T-helper 1 cell treated with Interleukin-12 subunit alpha and Interleukin-12 subunit beta and Interleukin-4 antibody, amounts not matched to agents 30 μg/mL and 1 μg/mL, for 36 hours (primary cell): ENCODE data around the gene COMT.

Experiments used
- H3K27ac Mint-ChIP-seq: one replicate; pipeline ENCODE4 v1.8.0; 2021; ENCODE audit warnings: mild to moderate bottlenecking, mixed read lengths
- H3K27me3 Mint-ChIP-seq: one replicate; pipeline ENCODE4 v1.8.0; 2021; ENCODE audit warnings: low read depth, mixed read lengths
- H3K36me3 Mint-ChIP-seq: one replicate; pipeline ENCODE4 v1.8.0; 2021; ENCODE audit warnings: low read depth, mixed read lengths
- H3K4me1 Mint-ChIP-seq: one replicate; pipeline ENCODE4 v1.8.0; 2021; ENCODE audit warnings: low read depth, mixed read lengths
- H3K4me3 Mint-ChIP-seq: one replicate; pipeline ENCODE4 v1.8.0; 2021; ENCODE audit warnings: mild to moderate bottlenecking, moderate library complexity, mixed read lengths
- H3K9me3 Mint-ChIP-seq: one replicate; pipeline ENCODE4 v1.8.0; 2021; ENCODE audit warnings: mixed read lengths

The COMT gene

DNA sequence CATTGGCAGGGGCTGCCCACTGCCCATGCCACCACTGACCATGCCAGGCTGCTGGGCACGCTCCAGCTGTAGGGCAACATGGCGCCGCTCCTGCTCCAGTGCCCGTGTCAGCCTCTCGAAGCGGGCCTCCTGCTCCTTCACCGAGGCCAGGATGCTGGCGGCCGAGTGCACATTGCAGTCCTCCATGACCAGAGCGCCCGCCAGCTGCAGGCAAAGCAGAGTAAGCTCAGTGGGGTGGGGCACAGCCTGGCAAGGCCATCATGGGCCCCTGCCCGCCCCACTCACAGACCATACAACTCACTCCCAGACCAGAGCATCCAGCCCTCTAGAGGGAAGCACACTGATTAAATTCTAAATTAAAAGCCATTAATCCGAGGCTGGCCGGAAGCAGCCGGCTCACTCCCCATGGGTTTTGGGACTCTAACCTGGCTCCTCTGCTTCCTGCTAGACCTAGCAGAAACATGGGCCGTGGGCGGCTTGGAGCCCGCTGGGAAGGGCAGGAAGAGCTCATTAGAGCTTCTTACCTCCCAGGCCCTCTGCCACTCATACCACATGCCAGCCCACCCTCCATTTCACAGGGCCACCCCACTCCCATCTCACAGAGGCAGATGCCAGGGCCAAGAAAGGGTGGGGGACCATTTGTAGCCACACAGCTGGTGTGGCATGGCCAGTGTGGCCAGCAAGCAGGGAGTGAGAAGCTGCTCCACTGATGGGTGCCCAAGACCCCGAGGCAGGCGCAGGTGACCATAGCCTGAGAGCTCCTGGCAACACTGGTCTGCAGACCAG, 49.2 kb downstream of the COMT start:
- Mint-ChIP-seq H3K4me1 (no peaks in the 10 kb centered on the region), H3K27me3 (no peaks in the 10 kb centered on the region), H3K4me3 (no peak overlapping the region), H3K9me3 (no peaks in the 10 kb centered on the region), H3K27ac (no peak overlapping the region), H3K36me3 (no peaks in the 10 kb centered on the region)

DNA sequence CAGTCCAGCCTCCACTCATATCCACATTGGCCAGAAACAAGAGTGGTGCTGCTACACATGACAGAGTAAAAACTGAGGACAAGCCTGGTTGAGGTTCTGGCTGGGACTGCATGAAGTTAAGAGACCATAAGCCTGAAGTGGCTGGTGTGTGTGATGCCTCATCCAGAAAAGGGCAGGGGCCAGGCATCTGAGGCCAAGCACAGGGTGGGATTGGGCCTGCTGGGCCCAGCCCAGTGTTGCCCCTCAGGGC, 49.7 kb downstream of the COMT start:
- H3K27ac Mint-ChIP-seq = no peak overlapping the region
- no peaks in the 10 kb centered on the region for H3K9me3 Mint-ChIP-seq
- H3K36me3 Mint-ChIP-seq = no peaks in the 10 kb centered on the region
- H3K4me3 Mint-ChIP-seq = no peak overlapping the region
- no peaks in the 10 kb centered on the region for H3K27me3 Mint-ChIP-seq
- H3K4me1 Mint-ChIP-seq = no peaks in the 10 kb centered on the region

DNA sequence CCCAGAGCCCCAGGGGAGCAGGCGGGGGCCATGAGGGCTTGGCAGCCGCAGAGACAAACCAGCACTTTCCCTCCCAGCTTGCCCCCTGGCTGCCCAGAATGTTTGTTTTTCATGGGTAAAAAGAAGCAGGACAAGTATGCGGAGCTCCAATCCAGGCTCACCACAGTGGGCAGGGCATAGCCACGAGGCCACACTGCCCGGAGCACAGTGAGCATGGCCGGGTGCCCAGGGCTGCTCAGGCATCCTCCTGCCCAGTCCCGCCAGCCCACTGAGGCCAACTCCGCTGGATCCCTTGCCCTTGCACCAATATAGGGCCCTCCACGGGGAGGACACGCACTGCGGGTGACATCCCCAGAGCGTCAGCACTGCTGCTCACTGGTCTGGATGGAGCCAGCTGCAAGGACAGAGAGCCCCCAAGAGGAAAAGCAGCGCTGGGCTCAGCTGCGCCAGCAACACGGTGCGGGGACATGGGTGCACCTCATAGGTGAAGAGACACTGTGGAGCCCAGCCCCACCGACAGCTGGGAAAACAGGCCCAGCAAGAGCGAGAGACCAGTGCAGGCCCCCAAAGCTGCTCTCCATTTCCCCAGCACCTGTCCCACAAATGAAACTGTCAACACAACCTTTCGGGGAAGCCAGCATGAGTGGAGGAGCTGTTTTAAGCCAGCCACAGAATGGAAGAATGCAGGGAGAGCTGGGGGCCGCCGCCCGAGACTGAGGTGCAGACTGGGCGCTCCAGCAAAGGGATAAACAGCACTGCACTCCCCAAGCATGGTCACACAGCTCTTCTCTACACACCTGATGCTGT, 50.3 kb downstream of the COMT start:
- no peak overlapping the region for H3K27ac Mint-ChIP-seq
- H3K9me3 Mint-ChIP-seq = no peaks in the 10 kb centered on the region
- H3K36me3 Mint-ChIP-seq = no peaks in the 10 kb centered on the region
- H3K4me1 Mint-ChIP-seq = no peaks in the 10 kb centered on the region
- H3K4me3 Mint-ChIP-seq = no peak overlapping the region
- no peaks in the 10 kb centered on the region for H3K27me3 Mint-ChIP-seq

DNA sequence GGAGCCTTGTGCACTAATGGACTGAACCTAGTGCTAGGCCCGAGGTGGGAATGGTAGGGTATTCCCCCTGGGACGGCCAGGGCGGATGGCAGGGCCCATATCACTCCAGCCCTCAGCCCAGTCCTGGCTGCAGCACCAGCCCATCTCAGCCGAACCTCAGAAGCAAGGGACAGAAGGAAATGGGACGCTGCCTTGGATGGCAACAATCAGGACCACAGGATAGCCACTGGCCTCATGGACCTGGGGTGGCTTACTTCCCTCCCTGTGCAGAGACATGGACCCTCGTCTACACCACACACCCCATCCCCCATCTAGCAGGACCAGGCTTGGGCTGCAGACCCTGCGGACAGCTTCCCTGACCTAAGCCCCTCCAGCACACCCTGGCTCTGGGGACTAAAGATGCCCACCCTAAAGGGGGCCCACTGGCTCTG, 50.9 kb downstream of the COMT start:
- Mint-ChIP-seq H3K27me3 (no peaks in the 10 kb centered on the region), H3K4me3 (no peak overlapping the region), H3K4me1 (no peaks in the 10 kb centered on the region), H3K9me3 (no peaks in the 10 kb centered on the region), H3K36me3 (no peaks in the 10 kb centered on the region), H3K27ac (no peak overlapping the region)

DNA sequence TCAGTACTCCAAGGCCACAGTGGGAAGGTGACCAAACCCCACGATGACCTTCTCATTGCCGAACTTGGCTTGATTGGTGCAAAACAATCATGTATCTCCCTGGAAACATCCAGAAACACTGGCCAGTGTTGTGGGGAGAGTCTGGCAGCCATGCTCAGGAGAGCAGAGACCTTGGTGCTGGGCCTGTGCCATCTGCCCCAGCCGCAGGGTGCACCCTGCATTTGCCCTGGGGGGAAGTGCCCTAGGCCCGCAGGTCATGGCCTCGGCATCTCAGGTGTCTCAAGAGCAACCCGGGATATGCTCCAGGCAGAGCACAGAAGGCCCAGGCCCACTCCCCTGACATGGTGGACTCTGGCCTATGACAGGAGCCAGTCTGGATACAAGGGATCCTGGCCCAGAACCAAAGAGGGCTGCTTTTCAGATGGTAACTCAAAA, 51.4 kb downstream of the COMT start:
- H3K27ac Mint-ChIP-seq = no peak overlapping the region
- H3K4me1 Mint-ChIP-seq = no peaks in the 10 kb centered on the region
- H3K9me3 Mint-ChIP-seq = no peaks in the 10 kb centered on the region
- H3K27me3 Mint-ChIP-seq = no peaks in the 10 kb centered on the region
- H3K36me3 Mint-ChIP-seq = no peaks in the 10 kb centered on the region
- H3K4me3 Mint-ChIP-seq = no peak overlapping the region

DNA sequence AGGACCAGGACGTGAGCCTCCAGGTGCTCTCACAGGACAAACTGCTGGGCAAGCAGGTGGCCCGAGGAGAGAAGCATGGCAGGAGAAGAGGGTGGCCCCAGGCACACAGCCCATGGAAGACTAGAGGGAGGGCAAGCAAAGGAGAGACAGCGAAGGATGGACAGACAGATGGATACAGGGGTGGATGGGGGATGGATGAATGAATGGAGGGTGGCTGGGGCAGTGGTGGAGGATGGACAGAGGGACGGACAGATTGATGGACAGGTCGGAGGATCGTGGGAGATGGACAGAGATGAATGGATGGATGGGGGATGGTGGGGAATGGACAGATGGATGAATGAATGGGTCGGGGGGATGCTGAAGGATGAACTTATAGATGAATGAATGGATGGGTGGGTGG, 52.4 kb downstream of the COMT start:
- Mint-ChIP-seq H3K4me1 (no peaks in the 10 kb centered on the region), H3K36me3 (no peaks in the 10 kb centered on the region), H3K27me3 (no peaks in the 10 kb centered on the region), H3K9me3 (no peaks in the 10 kb centered on the region), H3K4me3 (no peak overlapping the region), H3K27ac (no peak overlapping the region)

DNA sequence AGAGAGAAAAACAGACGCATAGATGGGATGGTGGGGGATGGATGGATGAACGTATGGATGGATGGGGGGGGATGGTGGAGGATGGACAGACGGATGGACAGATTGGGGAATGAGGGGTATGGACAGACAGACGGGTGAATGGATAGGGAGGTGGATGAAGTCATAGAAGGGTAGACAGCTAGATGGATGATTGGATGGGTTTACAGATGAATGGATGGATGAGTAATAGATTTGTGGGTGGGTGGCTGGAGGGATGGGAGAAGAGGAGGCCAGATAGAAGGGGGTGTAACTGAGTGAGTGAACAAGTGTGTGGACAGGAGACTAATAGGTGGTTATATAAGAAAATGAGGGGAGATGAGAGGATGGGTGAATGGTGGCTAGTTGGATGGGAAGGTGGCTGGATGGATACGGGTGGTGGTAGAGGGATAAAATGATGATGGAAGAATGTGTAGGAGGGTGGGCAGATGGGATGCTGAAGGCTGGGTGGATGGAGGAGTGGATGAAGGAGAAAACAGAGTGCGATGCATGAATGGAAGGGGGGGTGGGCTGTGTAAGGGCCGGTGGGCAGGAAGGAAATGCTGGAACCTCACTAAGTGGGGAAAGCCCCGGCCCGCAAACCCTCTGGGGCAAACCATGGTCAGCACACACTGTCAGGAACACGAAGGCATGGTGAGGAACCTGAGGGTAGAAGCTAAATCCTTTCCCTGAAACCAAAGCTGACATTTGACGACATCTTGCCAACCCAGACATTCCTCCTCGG, 53.5 kb downstream of the COMT start:
- H3K4me1 Mint-ChIP-seq = no peaks in the 10 kb centered on the region
- H3K4me3 Mint-ChIP-seq = no peak overlapping the region
- H3K27me3 Mint-ChIP-seq = no peaks in the 10 kb centered on the region
- H3K9me3 Mint-ChIP-seq = no peaks in the 10 kb centered on the region
- no peak overlapping the region for H3K27ac Mint-ChIP-seq
- no peaks in the 10 kb centered on the region for H3K36me3 Mint-ChIP-seq

DNA sequence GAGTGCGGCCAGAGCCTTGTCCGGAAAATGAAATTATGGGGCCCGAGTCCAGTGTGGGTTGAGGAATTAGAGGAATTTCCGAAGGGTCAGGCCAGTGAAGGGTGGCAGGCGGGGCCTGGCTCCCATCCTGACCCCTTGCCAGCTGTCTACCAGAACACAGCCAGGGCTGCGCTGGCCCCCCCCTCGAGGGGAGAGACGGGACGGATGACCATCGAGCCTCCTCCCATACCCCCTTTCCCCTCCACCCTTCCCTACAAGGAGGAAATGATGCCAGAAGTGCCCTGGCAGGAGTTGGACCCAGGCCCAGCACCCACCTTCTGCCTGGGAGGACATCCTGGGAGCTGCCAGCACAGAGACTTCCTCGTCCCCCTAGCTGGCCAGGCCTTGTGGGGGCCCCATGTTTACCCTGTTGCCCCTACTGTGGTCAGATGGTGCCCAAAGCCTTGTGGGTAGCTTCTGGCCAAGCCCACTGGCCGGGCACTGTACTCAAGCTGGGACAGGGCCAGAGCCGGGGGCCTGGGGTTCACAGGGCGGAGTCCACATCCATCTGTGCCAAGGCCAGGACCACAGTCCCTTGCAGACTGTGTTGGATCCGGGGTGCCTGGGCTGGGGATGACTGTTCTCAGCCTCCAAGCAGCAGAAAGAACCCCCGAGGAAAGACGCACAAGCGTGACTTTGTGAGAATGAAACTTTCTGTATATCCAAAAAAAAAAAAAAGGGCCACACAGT, 54.2 kb downstream of the COMT start:
- Mint-ChIP-seq H3K27me3 (no peaks in the 10 kb centered on the region), H3K4me3 (no peak overlapping the region), H3K36me3 (no peaks in the 10 kb centered on the region), H3K9me3 (no peaks in the 10 kb centered on the region), H3K4me1 (no peaks in the 10 kb centered on the region), H3K27ac (no peak overlapping the region)

DNA sequence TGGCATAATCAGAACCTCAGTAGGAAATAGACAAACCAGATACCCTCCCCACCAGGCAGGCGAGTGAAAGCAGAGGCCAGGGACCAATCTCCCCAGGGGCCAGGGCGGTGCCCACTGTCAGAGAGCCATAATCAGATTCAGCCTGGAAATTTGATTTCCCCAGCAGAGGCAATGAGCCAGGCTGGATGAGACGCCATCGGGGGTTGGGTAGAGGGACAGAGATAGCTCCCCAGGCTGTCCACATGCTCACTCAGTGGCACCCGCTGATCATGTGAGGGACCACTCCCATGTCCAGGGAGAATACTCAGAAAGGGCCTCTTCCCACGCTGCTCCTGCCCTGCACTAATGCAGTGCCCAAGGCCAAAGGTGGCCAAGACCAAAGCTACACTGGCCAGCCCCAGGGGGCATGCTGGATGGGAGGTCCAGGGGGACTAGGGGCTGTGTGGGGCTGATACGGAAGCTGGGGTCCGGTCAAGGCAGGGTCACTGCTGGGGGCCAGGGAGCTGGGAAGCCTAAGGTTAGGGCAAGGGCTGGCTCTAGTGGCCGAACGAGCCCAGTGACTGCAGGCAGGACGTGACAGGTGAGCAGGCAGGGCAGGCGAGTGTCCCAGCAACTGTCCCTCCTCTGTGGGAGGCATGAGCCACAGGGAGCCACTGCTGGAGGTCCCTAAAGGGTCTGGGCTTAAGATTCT, 55.3 kb downstream of the COMT start:
- H3K4me1 Mint-ChIP-seq = no peaks in the 10 kb centered on the region
- H3K36me3 Mint-ChIP-seq = no peaks in the 10 kb centered on the region
- H3K4me3 Mint-ChIP-seq = no peak overlapping the region
- no peaks in the 10 kb centered on the region for H3K9me3 Mint-ChIP-seq
- no peak overlapping the region for H3K27ac Mint-ChIP-seq
- H3K27me3 Mint-ChIP-seq = peaks cover 3% of the 10 kb centered on the region

DNA sequence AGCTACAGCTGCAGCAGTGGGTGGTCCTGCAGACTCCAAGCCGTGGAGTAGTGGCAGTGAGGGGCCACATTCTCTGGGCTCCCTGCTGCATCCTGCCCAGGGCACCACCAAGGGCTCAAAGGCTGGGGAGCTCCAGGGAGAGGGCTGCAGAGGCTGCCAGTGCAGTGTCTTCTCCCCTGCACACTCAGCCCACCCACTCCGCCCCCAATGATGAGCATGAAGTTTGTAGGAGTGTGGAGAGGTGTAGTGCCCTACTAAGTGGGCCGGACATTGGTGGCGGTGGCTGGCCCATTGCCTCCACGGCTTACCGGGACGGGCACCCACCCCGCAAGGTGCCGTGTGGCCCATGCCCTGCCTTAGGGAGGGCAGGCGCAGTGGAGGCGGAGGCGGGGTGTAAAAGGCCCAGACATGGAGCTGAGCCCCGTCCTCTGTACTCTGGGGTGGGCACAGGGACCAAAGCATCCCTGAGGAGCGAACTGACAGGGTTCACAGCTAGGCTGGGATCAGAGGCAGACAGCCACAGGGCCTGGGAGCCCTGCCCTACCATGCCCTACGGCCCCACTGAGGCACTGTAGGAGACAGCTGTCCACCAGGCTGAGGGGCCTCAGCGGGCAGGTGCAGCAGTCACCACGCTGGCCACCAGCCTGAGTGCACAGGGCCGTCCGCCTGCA, 56.1 kb downstream of the COMT start:
- Mint-ChIP-seq H3K27ac (no peak overlapping the region), H3K27me3 (peaks cover 7% of the 10 kb centered on the region), H3K4me3 (no peak overlapping the region), H3K36me3 (no peaks in the 10 kb centered on the region), H3K9me3 (peaks cover 4% of the 10 kb centered on the region), H3K4me1 (no peaks in the 10 kb centered on the region)

DNA sequence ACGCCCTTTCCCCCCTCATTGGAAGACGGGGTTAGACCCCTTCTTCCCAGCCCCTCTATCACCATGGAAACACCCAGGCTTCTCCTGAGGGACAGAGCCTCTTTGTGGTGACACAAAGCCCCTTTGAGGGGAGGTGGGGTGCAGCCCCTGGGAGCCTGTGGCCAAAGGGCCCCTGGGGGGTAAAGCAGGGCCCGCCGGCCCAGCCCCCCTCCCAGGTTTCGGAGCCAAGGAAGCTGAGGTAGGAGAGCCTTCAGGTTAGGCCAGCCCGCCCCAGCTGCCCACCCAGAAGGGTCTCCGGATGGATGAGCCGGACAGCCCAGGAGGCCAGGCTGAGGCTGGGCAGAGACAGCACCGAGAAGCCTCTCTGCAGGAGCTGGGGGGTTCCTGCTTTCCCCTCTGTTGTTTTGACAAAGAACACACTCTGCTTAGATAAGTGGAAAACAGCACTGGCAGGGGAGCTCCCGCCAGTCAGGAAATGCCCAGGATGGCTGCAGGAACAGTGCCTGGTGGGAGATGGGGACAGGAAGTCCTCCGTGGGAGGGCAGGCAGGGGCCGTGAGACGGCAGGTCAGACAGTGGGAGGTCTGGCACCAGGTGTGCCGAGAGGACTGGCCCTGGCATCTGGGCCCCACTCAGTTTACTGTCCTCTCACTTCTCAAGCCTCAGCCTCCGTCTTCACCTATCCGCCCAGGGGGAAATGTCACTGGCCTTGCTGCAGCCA, 56.8 kb downstream of the COMT start:
- H3K36me3 Mint-ChIP-seq = no peaks in the 10 kb centered on the region
- peaks cover 14% of the 10 kb centered on the region for H3K27me3 Mint-ChIP-seq
- H3K4me3 Mint-ChIP-seq = no peak overlapping the region
- H3K9me3 Mint-ChIP-seq = peaks cover 11% of the 10 kb centered on the region
- no peaks in the 10 kb centered on the region for H3K4me1 Mint-ChIP-seq
- no peak overlapping the region for H3K27ac Mint-ChIP-seq

DNA sequence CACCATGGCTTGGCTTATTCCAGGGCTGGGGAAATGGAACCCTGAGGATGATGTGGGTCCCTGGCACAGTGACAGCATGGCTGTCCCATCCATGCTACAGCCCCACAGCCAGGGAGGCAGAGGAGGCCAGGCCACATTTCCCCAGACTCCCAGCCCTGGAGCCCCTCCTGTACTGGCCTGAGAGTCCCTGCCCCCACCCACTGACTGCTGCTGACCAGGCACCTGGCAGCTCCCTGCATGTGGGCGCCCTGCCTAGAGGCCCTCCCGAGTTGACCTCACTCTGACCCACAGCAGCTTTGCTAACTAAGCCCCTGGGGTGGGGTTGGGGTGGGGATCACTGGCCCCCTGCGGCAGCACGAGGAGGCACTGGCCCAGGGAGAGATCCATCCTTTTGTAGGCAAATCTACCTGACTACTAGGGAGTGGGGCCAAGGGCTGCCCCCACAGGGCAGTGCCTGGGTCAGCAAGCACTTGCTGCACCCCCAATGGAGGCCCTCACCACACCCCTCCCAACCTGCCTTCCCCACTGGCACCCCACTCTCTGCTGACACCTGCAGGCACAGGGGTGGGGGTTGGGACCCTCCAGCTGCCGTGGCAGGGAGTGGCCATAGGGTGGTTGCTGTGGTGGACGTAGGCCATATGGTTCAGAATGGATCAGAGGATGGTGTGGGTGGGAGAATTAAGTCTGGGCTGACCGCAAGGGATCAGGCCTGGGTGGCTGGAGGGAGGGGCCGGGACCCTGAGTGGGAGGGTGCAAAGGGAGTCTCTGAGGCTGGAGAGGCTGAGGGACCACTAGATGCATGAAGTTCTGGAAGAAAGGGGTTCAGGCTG, 57.6 kb downstream of the COMT start:
- no peaks in the 10 kb centered on the region for H3K4me1 Mint-ChIP-seq
- no peaks in the 10 kb centered on the region for H3K36me3 Mint-ChIP-seq
- H3K9me3 Mint-ChIP-seq = peaks cover 19% of the 10 kb centered on the region
- no peak overlapping the region for H3K27ac Mint-ChIP-seq
- H3K4me3 Mint-ChIP-seq = no peak overlapping the region
- peaks cover 20% of the 10 kb centered on the region for H3K27me3 Mint-ChIP-seq
